Osteoblast (primary cell): Measurements from ENCODE around the gene RPL7A. TPM values are rescaled to one million over a fixed set of nuclear protein-coding genes. Genes with fewer than 3 reads are reported as not detected.
"Not testable (repeated sequence)": the region's sequence is repeated elsewhere in the genome, so short reads cannot be mapped to it uniquely, and the experiment has no call there.

Source experiments
- DNase-seq: peaks from one replicate; pipeline ENCODE4 v3.0.0; 2011; ENCODE audit warnings: low spot score, mixed read lengths; ENCODE audit not compliant: insufficient read length; ENCODE audit errors: missing footprints
- H2AFZ ChIP-seq: 2 replicates; pipeline ENCODE4 v1.6.0; 2011; ENCODE audit warnings: mild to moderate bottlenecking, low read length
- H3K27ac ChIP-seq: 2 replicates; pipeline ENCODE4 v1.5.1; 2011; ENCODE audit warnings: mild to moderate bottlenecking, low read depth, low read length, moderate library complexity
- H3K27me3 ChIP-seq: 2 replicates; pipeline ENCODE4 v1.6.0; 2012; ENCODE audit warnings: mild to moderate bottlenecking, control low read depth, inconsistent platforms, low read length, moderate library complexity; ENCODE audit not compliant: insufficient read depth
- H3K36me3 ChIP-seq: 2 replicates; pipeline ENCODE4 v1.5.1; 2011; ENCODE audit warnings: mild to moderate bottlenecking, low read length, control low read depth, moderate library complexity; ENCODE audit not compliant: insufficient read depth
- H3K4me1 ChIP-seq: 2 replicates; pipeline ENCODE4 v1.5.1; 2011; ENCODE audit warnings: mild to moderate bottlenecking, low read length, control low read depth, moderate library complexity; ENCODE audit not compliant: insufficient read depth
- H3K4me2 ChIP-seq: 2 replicates; pipeline ENCODE4 v1.6.0; 2011; ENCODE audit warnings: mild to moderate bottlenecking, low read length; ENCODE audit not compliant: insufficient read depth
- H3K4me3 ChIP-seq: fragments of 200-600 bp; sonication (generic); 3 replicates; pipeline ENCODE4 v1.5.1; 2012; ENCODE audit warnings: mild to moderate bottlenecking, low read length, inconsistent platforms; ENCODE audit not compliant: insufficient read depth
- H3K79me2 ChIP-seq: 2 replicates; pipeline ENCODE4 v1.6.0; 2012; ENCODE audit warnings: mild to moderate bottlenecking, low read length, control low read depth, inconsistent platforms; ENCODE audit not compliant: insufficient read depth
- H3K9me3 ChIP-seq: 2 replicates; pipeline ENCODE4 v1.5.1; 2011; ENCODE audit warnings: low read depth, low read length, control low read depth
- H4K20me1 ChIP-seq: 2 replicates; pipeline ENCODE4 v1.6.0; 2012; ENCODE audit warnings: mild to moderate bottlenecking, low read length, control low read depth; ENCODE audit not compliant: insufficient read depth
- CTCF ChIP-seq: IDR thresholded peaks from 2 replicates; pipeline ENCODE4 v1.5.1; 2011; ENCODE audit warnings: mild to moderate bottlenecking, low read depth, low read length, moderate library complexity; ENCODE audit errors: extremely low read depth
- total RNA-seq: library from RNA; depleted of rRNA; stranded (reverse); fragments of >200 nt; gene quantifications from 2 replicates; pipeline ENCODE4 v1.2.3, GENCODE V29; 2012

Gene RPL7A
- total RNA-seq, 1 donor: 1,763 TPM

- Histone ChIP-seq H3K4me1 (no peaks in the 10 kb centered on the region), H3K27ac (no peak overlapping the region), H4K20me1 (no peaks in the 10 kb centered on the region), H3K4me3 (no peak overlapping the region), H3K4me2 (no peak overlapping the region), H3K79me2 (no peaks in the 10 kb centered on the region), H3K27me3 (peaks cover 9% of the 10 kb centered on the region), H3K36me3 (no peaks in the 10 kb centered on the region), H3K9me3 (no peaks in the 10 kb centered on the region), H2AFZ (no peak overlapping the region)
- DNase-seq: no peak
- no peak for TF ChIP-seq CTCF
Measured at GRCh38 chr9:133307301-133307700, 40.7 kb upstream of the RPL7A start.

- Histone ChIP-seq H2AFZ (no peak overlapping the region), H3K9me3 (no peaks in the 10 kb centered on the region), H3K27me3 (peaks cover 4% of the 10 kb centered on the region), H3K36me3 (no peaks in the 10 kb centered on the region), H3K4me2 (no peak overlapping the region), H3K79me2 (no peaks in the 10 kb centered on the region), H3K4me3 (no peak overlapping the region), H3K27ac (no peak overlapping the region), H4K20me1 (no peaks in the 10 kb centered on the region), H3K4me1 (no peaks in the 10 kb centered on the region)
- no peak for DNase-seq
- no peak for TF ChIP-seq CTCF
Measured at GRCh38 chr9:133309608-133310007, 38.4 kb upstream of the RPL7A start.

GRCh38 chr9:133315997-133316396, 32.0 kb upstream of the RPL7A start:
- Histone ChIP-seq H3K4me1 (no peaks in the 10 kb centered on the region), H3K27ac (no peak overlapping the region), H4K20me1 (no peaks in the 10 kb centered on the region), H3K4me3 (no peak overlapping the region), H3K36me3 (no peaks in the 10 kb centered on the region), H3K9me3 (no peaks in the 10 kb centered on the region), H3K27me3 (no peaks in the 10 kb centered on the region), H3K4me2 (no peak overlapping the region), H3K79me2 (no peaks in the 10 kb centered on the region), H2AFZ (no peak overlapping the region)
- no peak for TF ChIP-seq CTCF
- DNase-seq: no peak

GRCh38 chr9:133317551-133317950, 30.5 kb upstream of the RPL7A start:
- H3K4me1 ChIP-seq, H3K79me2 ChIP-seq, H4K20me1 ChIP-seq, H3K4me2 ChIP-seq, DNase-seq, H3K27me3 ChIP-seq, H3K36me3 ChIP-seq, H3K4me3 ChIP-seq, H3K27ac ChIP-seq, H3K9me3 ChIP-seq, H2AFZ ChIP-seq: not testable (repeated sequence)

- Histone ChIP-seq H3K4me2 (no peak overlapping the region), H4K20me1 (no peaks in the 10 kb centered on the region), H3K4me1 (no peaks in the 10 kb centered on the region), H3K4me3 (no peak overlapping the region), H3K9me3 (no peaks in the 10 kb centered on the region), H3K36me3 (no peaks in the 10 kb centered on the region), H2AFZ (no peak overlapping the region), H3K79me2 (no peaks in the 10 kb centered on the region), H3K27ac (no peak overlapping the region), H3K27me3 (peaks cover 4% of the 10 kb centered on the region)
- no peak for TF ChIP-seq CTCF
- no peak for DNase-seq
Measured at GRCh38 chr9:133320421-133320881, 27.6 kb upstream of the RPL7A start.
